OCI-LY7 (cell line): ENCODE data around the gene ACBD6.

Source experiments
- EZH2phosphoT487 ChIP-seq: fragments of 200-600 bp; sonication (generic); IDR thresholded peaks from 2 replicates; pipeline ENCODE4 v1.6.1; 2018; ENCODE audit warnings: low read depth, borderline replicate concordance, mild to moderate bottlenecking, mixed run types, antibody characterized with exemption, low read length, moderate library complexity, mixed read lengths
- TF ChIP-seq, protein P1 (sequence below): fragments of 200-600 bp; sonication (generic); conservative IDR thresholded peaks from 2 replicates; pipeline ENCODE4 v1.5.1; 2014; ENCODE audit warnings: mild to moderate bottlenecking, antibody characterized with exemption, low read length, moderate library complexity, mixed read lengths

DNA sequence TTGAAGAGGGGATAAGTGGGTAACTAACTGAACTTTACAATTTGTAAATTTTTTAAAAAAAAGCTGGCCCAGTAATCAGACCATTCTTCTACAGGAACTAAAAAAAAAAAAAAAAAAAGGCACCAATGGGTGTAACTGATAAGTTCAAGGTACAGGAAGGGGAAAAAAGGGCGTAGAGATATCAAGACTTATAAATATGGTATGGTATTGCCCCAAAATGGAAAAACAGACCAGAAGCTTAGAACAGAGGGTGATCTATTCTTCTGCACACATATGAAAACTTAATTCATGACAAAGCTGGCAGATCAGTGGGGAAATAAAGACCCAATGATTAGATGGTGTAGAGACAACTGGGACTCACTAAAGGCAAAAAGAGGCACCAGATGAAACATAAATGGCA lies 213.4 kb downstream of the ACBD6 start:
- TF ChIP-seq, protein P1, sequence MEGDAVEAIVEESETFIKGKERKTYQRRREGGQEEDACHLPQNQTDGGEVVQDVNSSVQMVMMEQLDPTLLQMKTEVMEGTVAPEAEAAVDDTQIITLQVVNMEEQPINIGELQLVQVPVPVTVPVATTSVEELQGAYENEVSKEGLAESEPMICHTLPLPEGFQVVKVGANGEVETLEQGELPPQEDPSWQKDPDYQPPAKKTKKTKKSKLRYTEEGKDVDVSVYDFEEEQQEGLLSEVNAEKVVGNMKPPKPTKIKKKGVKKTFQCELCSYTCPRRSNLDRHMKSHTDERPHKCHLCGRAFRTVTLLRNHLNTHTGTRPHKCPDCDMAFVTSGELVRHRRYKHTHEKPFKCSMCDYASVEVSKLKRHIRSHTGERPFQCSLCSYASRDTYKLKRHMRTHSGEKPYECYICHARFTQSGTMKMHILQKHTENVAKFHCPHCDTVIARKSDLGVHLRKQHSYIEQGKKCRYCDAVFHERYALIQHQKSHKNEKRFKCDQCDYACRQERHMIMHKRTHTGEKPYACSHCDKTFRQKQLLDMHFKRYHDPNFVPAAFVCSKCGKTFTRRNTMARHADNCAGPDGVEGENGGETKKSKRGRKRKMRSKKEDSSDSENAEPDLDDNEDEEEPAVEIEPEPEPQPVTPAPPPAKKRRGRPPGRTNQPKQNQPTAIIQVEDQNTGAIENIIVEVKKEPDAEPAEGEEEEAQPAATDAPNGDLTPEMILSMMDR = no peak
- TF ChIP-seq EZH2phosphoT487 = no peak
